OCI-LY1 (cell line): ENCODE measurements around the gene FAM13C.

ENCODE experiments used
- H2AFZ ChIP-seq: fragments of 200-600 bp; sonication (generic), shearing (Covaris generic); 2 replicates; pipeline ENCODE4 v1.6.0; 2014; ENCODE audit warnings: antibody characterized with exemption, mild to moderate bottlenecking, low read length
- H3F3A ChIP-seq: fragments of 200-600 bp; sonication (generic), shearing (Covaris generic); 2 replicates; pipeline ENCODE4 v1.6.0; 2014; ENCODE audit warnings: mild to moderate bottlenecking, antibody characterized with exemption, low read length, moderate library complexity; ENCODE audit not compliant: insufficient read depth
- H3K27ac ChIP-seq: fragments of 200-600 bp; sonication (generic); 2 replicates; pipeline ENCODE4 v1.5.1; 2014; ENCODE audit warnings: low read length, mixed run types, mild to moderate bottlenecking, low read depth; ENCODE audit not compliant: poor library complexity, severe bottlenecking
- H3K27me3 ChIP-seq: fragments of 200-600 bp; sonication (generic); 2 replicates; pipeline ENCODE4 v1.6.0; 2014; ENCODE audit warnings: antibody characterized with exemption, mild to moderate bottlenecking, low read length, moderate library complexity; ENCODE audit not compliant: insufficient read depth
- H3K36me3 ChIP-seq: fragments of 200-600 bp; sonication (generic); 2 replicates; pipeline ENCODE4 v1.6.1; 2014; ENCODE audit warnings: mild to moderate bottlenecking, antibody characterized with exemption, low read length, moderate library complexity, mixed read lengths; ENCODE audit not compliant: insufficient read depth
- H3K4me1 ChIP-seq: fragments of 200-600 bp; sonication (generic); 2 replicates; pipeline ENCODE4 v1.5.1; 2014; ENCODE audit warnings: mild to moderate bottlenecking, low read length, moderate library complexity; ENCODE audit not compliant: insufficient read depth, severe bottlenecking
- H3K4me2 ChIP-seq: fragments of 200-600 bp; sonication (generic), shearing (Covaris generic); 2 replicates; pipeline ENCODE4 v1.6.1; 2014; ENCODE audit warnings: low read length
- H3K4me3 ChIP-seq: fragments of 200-600 bp; sonication (generic); 2 replicates; pipeline ENCODE4 v1.5.1; 2014; ENCODE audit warnings: low read length, low read depth, mild to moderate bottlenecking, mixed read lengths; ENCODE audit not compliant: poor library complexity, severe bottlenecking
- H3K79me2 ChIP-seq: fragments of 200-600 bp; shearing (Covaris generic); 2 replicates; pipeline ENCODE4 v1.6.1; 2016; ENCODE audit warnings: mixed run types, low read length, mixed read lengths; ENCODE audit not compliant: insufficient read depth
- H3K9ac ChIP-seq: fragments of 200-600 bp; sonication (generic), shearing (Covaris generic); 2 replicates; pipeline ENCODE4 v1.6.1; 2014; ENCODE audit warnings: mild to moderate bottlenecking, low read length, mixed read lengths
- H3K9me2 ChIP-seq: fragments of 200-600 bp; sonication (generic), shearing (Covaris generic); 2 replicates; pipeline ENCODE4 v1.6.1; 2014; ENCODE audit warnings: low read depth, mild to moderate bottlenecking, low read length, mixed read lengths
- H3K9me3 ChIP-seq: fragments of 200-600 bp; shearing (Covaris generic); 2 replicates; pipeline ENCODE4 v1.6.1; 2014; ENCODE audit warnings: low read length, mixed read lengths
- H4K20me1 ChIP-seq: fragments of 200-600 bp; sonication (generic), shearing (Covaris generic); 2 replicates; pipeline ENCODE4 v1.6.0; 2016; ENCODE audit warnings: mild to moderate bottlenecking, low read length; ENCODE audit not compliant: insufficient read depth
- CTCF ChIP-seq: fragments of 200-600 bp; sonication (generic), shearing (Covaris generic); IDR thresholded peaks from 2 replicates; pipeline ENCODE4 v1.5.1; 2017; ENCODE audit warnings: mild to moderate bottlenecking, antibody characterized with exemption, low read length, moderate library complexity, mixed read lengths
- EZH2 ChIP-seq: fragments of 200-600 bp; sonication (generic), shearing (Covaris generic); IDR thresholded peaks from 2 replicates; pipeline ENCODE4 v1.8.0; 2017; ENCODE audit warnings: borderline replicate concordance, mixed run types, mild to moderate bottlenecking, antibody characterized with exemption, low read length, moderate library complexity, mixed read lengths

FAM13C gene

GRCh38 chr10:59255463-59255862, 106.9 kb downstream of the FAM13C start:
- TF ChIP-seq EZH2 (no peak), CTCF (no peak)
- Histone ChIP-seq H3K27me3 (no peaks in the 10 kb centered on the region), H3K79me2 (no peaks in the 10 kb centered on the region), H3K4me1 (no peaks in the 10 kb centered on the region), H2AFZ (no peak overlapping the region), H3K9me2 (no peaks in the 10 kb centered on the region), H3K9ac (no peak overlapping the region), H3K27ac (no peak overlapping the region), H4K20me1 (no peaks in the 10 kb centered on the region), H3K36me3 (no peaks in the 10 kb centered on the region), H3K9me3 (no peaks in the 10 kb centered on the region), H3F3A (no peaks in the 10 kb centered on the region), H3K4me2 (no peak overlapping the region), H3K4me3 (no peak overlapping the region)

GRCh38 chr10:59252491-59252890, 109.9 kb downstream of the FAM13C start:
- Histone ChIP-seq H3K9me2 (no peaks in the 10 kb centered on the region), H3K9ac (no peak overlapping the region), H4K20me1 (no peaks in the 10 kb centered on the region), H3K4me1 (no peaks in the 10 kb centered on the region), H3K27ac (no peak overlapping the region), H3K79me2 (no peaks in the 10 kb centered on the region), H3F3A (no peaks in the 10 kb centered on the region), H3K4me3 (no peak overlapping the region), H3K4me2 (no peak overlapping the region), H3K27me3 (no peaks in the 10 kb centered on the region), H3K9me3 (no peaks in the 10 kb centered on the region), H3K36me3 (no peaks in the 10 kb centered on the region), H2AFZ (no peak overlapping the region)
- TF ChIP-seq EZH2 (no peak), CTCF (no peak)

GRCh38 chr10:59245686-59246085, 116.7 kb downstream of the FAM13C start:
- Histone ChIP-seq H3K27ac (no peak overlapping the region), H3K9me3 (no peaks in the 10 kb centered on the region), H4K20me1 (no peaks in the 10 kb centered on the region), H3F3A (no peaks in the 10 kb centered on the region), H3K27me3 (no peaks in the 10 kb centered on the region), H3K4me3 (no peak overlapping the region), H3K9ac (no peak overlapping the region), H3K36me3 (no peaks in the 10 kb centered on the region), H3K9me2 (no peaks in the 10 kb centered on the region), H3K4me2 (no peak overlapping the region), H2AFZ (no peak overlapping the region), H3K79me2 (no peaks in the 10 kb centered on the region), H3K4me1 (no peaks in the 10 kb centered on the region)
- no peak for TF ChIP-seq EZH2
- no peak for TF ChIP-seq CTCF
